GM12892 (cell line): ENCODE results near the gene PTPRR.
"Not testable (repeated sequence)": the region's sequence is repeated elsewhere in the genome, so short reads cannot be mapped to it uniquely, and the experiment has no call there.

Source experiments
- DNase-seq: peaks from one replicate; pipeline ENCODE4 v3.0.0; 2011; ENCODE audit not compliant: insufficient read length
- FAIRE-seq: peaks from 2 replicates; lab custom pipeline; 2011; peaks lifted over from hg19 to GRCh38; lab: Jason Lieb, UNC
- POLR2A ChIP-seq: IDR thresholded peaks from 2 replicates; pipeline ENCODE4 v1.6.1; 2011; ENCODE audit warnings: low read depth, low read length, control low read depth
- POLR2AphosphoS5 ChIP-seq: IDR thresholded peaks from 2 replicates; pipeline ENCODE4 v1.6.1; 2011; ENCODE audit warnings: low read depth, low read length, control low read depth
- TAF1 ChIP-seq: IDR thresholded peaks from 2 replicates; pipeline ENCODE4 v1.6.1; 2011; ENCODE audit warnings: low read depth, mild to moderate bottlenecking, control low read depth, low read length, borderline replicate concordance

Gene PTPRR

GRCh38 chr12:70815971-70816391, 104.6 kb downstream of the PTPRR start:
- no peak for FAIRE-seq
- no peak for DNase-seq
- TF ChIP-seq POLR2A (no peak), POLR2AphosphoS5 (no peak), TAF1 (no peak)

DNA sequence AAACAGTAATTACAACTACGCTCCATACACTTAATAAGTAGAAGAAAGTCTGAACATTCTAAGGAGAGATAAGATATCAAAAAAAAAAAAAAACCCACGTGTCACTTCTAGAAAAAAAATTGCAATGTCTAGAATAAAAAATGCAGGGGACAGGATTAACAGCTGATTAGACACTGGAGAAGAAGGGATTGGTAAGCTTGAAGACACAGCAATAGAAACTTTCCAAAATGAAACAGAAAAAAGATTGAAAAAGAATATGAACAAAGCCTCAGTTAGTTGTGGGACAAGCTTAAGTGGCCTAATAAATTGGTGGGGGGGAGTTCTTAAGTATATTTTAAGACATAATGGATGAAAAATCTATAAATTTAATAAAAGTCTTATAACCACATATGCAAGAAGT, 105.5 kb downstream of the PTPRR start:
- TF ChIP-seq POLR2A (no peak), TAF1 (no peak), POLR2AphosphoS5 (no peak)
- FAIRE-seq (no peak), DNase-seq (no peak)

DNA sequence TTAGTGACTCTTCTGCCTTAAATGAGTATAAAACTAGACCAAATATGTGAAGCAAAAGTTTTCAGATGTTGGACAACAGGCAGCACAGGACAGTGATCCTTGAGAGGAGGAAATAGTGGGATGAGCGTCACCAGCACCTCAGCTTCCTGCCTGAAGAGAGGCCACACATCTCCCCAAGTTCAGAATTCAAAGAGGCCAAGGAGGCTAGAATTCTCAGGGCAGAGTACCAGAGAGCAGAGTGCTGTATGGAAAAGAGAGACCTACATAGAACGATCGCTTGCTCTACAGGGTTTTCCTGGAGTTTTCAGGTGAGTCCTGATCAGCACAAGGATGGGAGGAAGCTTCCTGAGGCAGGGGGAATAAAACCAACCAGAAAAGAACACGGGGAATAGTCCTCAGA, 107.0 kb downstream of the PTPRR start:
- no peak for FAIRE-seq
- TF ChIP-seq POLR2AphosphoS5, result no peak
- no peak for TF ChIP-seq POLR2A
- TF ChIP-seq TAF1, result no peak
- no peak for DNase-seq

GRCh38 chr12:70812136-70812535, 108.4 kb downstream of the PTPRR start:
- TF ChIP-seq POLR2A, result no peak
- TF ChIP-seq POLR2AphosphoS5, result no peak
- no peak for TF ChIP-seq TAF1
- DNase-seq, result no peak
- FAIRE-seq, result no peak

DNA sequence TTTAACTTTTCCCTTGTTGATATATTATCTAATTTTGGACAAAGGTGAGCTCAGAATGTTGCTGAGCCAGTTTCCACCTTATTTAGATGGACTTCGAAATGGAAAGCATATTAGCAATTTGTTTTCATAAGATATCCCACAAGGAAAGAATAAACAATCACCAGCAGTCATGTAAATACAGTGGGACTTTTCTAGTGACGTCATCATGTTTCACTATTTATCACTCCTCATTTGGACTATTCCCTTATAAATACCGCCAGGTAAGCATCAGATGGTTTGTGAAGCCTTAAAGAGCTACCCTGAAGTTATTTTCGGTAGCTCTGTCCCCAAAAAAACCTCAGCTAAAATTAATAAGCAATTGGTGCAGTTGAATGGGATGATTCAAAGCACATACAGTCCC, 110.7 kb downstream of the PTPRR start:
- TF ChIP-seq POLR2A (no peak), POLR2AphosphoS5 (no peak), TAF1 (no peak)
- no peak for FAIRE-seq

DNA sequence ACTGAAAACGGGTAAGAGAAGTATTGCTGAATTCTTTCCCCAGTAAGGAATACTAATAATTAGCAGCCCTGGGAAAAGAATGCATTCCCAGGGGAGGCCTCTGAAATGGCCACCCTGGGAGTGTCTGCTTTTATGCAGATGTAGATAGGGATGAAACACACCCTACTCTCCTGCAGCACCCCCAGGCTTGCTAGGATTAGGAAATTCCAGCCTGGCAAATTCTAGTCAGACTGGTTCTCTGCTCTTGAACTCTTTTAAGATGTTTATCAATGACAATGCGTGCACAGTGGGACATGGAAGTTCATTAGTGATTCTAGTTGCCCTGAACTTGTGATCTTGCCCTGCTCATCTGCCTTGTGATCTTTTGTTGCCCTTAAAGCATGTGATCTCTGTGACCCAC, 112.5 kb downstream of the PTPRR start:
- DNase-seq, FAIRE-seq: not testable (repeated sequence)

More for the DNA sequence above, 110.7 kb downstream of the PTPRR start:
- DNase-seq, result no peak

DNA sequence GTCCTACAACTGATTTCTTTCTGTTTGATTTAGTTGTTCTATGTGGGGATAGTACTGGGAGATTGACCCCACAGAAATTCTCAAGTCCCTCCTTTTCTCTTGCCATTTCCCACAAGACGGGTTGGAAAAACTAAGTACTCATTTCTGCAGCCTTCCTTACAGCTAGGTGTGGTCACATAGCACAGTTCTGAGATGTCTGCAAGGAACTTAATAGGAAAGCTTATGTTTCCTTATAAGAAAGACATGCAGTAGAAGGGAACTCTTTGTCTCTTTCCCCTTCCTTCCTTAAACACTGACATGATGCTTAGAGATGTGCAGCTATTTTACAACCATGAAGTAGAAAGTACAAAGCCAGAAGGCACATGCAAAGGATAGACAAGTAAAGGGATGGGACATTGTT, 113.7 kb downstream of the PTPRR start:
- FAIRE-seq (no peak), DNase-seq (no peak)
- no peak for TF ChIP-seq TAF1
- TF ChIP-seq POLR2A, result no peak
- TF ChIP-seq POLR2AphosphoS5, result no peak

GRCh38 chr12:70806043-70806442, 114.5 kb downstream of the PTPRR start:
- no peak for FAIRE-seq
- no peak for DNase-seq
- TF ChIP-seq POLR2A (no peak), TAF1 (no peak), POLR2AphosphoS5 (no peak)

GRCh38 chr12:70798016-70798783, 122.3 kb downstream of the PTPRR start:
- FAIRE-seq (no peak), DNase-seq (no peak)
- TF ChIP-seq POLR2AphosphoS5, result no peak
- no peak for TF ChIP-seq POLR2A
- TF ChIP-seq TAF1, result no peak

DNA sequence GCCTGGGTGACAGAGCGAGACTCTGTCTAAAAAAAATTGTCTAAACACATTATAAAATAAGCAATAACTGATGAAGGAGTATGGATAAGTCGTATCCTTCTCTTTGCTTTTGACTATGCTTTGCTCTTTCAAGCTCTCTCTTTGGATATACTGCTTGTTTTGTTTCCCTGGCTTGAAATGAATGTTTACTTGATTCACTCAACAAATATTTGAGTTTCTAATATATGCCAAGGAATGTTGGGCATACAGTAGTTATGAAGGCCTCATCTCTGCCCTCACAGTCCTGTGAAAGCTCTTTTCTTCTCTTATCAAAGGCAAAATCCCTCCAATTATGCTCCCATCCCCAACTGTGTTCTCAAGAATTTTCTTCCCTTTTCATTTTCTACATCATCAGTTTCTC, 123.5 kb downstream of the PTPRR start:
- no peak for DNase-seq
- no peak for FAIRE-seq
- TF ChIP-seq TAF1 (no peak), POLR2A (no peak)

GRCh38 chr12:70795608-70796007, 124.9 kb downstream of the PTPRR start:
- DNase-seq (no peak), FAIRE-seq (no peak)
- TF ChIP-seq TAF1, result no peak
- TF ChIP-seq POLR2AphosphoS5, result no peak
- no peak for TF ChIP-seq POLR2A

- TF ChIP-seq TAF1 (no peak), POLR2A (no peak), POLR2AphosphoS5 (no peak)
- no peak for DNase-seq
- no peak for FAIRE-seq
Observed at GRCh38 chr12:70794131-70794530, 126.4 kb downstream of the PTPRR start.

DNA sequence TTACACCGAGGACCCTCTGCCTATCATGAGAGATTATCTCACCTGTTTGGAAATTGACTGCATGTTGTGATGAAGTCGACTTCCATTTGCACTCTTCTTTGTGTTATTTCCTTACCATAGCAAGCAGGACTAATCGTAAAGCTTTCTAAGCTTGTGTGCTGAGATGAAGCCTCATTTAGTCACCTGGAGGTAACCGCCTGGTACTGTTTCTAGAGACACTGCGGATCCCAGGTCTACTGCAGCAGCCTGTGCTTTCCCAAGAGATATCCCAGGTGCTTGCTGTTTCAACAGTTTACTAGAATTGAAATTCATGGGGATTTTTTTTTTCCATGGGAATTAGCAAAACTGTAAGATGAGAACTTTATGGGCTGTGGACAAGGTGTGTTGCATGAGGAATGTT, 131.8 kb downstream of the PTPRR start:
- no peak for FAIRE-seq
- TF ChIP-seq POLR2AphosphoS5, result no peak
- no peak for TF ChIP-seq TAF1
- TF ChIP-seq POLR2A, result no peak
- DNase-seq, result no peak
